PC-3 (cell line): ENCODE data around the gene CLDN18. TPM values are rescaled to one million over a fixed set of nuclear protein-coding genes. Genes with fewer than 3 reads are reported as not detected.

Experiments
- ATAC-seq: fragments of 200-7000 bp; cut with Tn5 transposase; 2 replicates; pipeline ENCODE4 v1.9.1; 2020; ENCODE audit warnings: mild to moderate bottlenecking, moderate library complexity
- BruUV-seq: library from RNA; stranded (reverse); fragments of 400-500 nt; replicated peaks from 2 replicates; lab custom pipeline; 2021; lab: Mats Ljungman, UMichigan
- CTCF ChIA-PET: fragments of 300-600 bp; sonication (Branson Sonifier 250); formaldehyde crosslinking; loops from one replicate; lab custom pipeline; 2022; ENCODE audit warnings: antibody characterized with exemption; lab: Charles Lee
- POLR2A ChIA-PET: fragments of 300-600 bp; sonication (Branson Sonifier 250); formaldehyde crosslinking; loops from one replicate; lab custom pipeline; 2022; ENCODE audit warnings: antibody characterized with exemption; ENCODE audit not compliant: unreplicated experiment; lab: Charles Lee
- DNase-seq: peaks from one replicate; pipeline ENCODE4 v3.0.0-alpha.2; 2015
- H2AFZ ChIP-seq: fragments of 300-600 bp; sonication (generic); 2 replicates; pipeline ENCODE4 v1.6.0; 2016; ENCODE audit warnings: antibody characterized with exemption, low read length
- H3F3A ChIP-seq: fragments of 300-600 bp; sonication (generic); one replicate; pipeline ENCODE4 v1.6.0; 2017; ENCODE audit warnings: antibody characterized with exemption, low read length, control low read depth, mild to moderate bottlenecking; ENCODE audit not compliant: unreplicated experiment
- H3K27ac ChIP-seq: fragments of 300-600 bp; sonication (generic); 2 replicates; pipeline ENCODE4 v1.5.1; 2016; ENCODE audit warnings: mild to moderate bottlenecking, low read length
- H3K27me3 ChIP-seq: fragments of 300-600 bp; sonication (generic); 2 replicates; pipeline ENCODE4 v1.6.1; 2016; ENCODE audit warnings: low read length, mixed read lengths
- H3K36me3 ChIP-seq: fragments of 300-600 bp; sonication (generic); 2 replicates; pipeline ENCODE4 v1.6.1; 2016; ENCODE audit warnings: low read depth, mixed run types, low read length, mixed read lengths
- H3K4me1 ChIP-seq: fragments of 300-600 bp; sonication (generic); 2 replicates; pipeline ENCODE4 v1.5.1; 2016; ENCODE audit warnings: low read length; ENCODE audit not compliant: insufficient read depth
- H3K4me2 ChIP-seq: fragments of 300-600 bp; sonication (generic); 2 replicates; pipeline ENCODE4 v1.6.0; 2016; ENCODE audit warnings: low read length
- H3K4me3 ChIP-seq: fragments of 300-600 bp; sonication (generic); 2 replicates; pipeline ENCODE4 v1.5.1; 2016; ENCODE audit warnings: mild to moderate bottlenecking, low read length, mixed read lengths
- H3K79me2 ChIP-seq: fragments of 300-600 bp; sonication (generic); 2 replicates; pipeline ENCODE4 v1.6.1; 2017; ENCODE audit warnings: low read length, mixed read lengths
- H3K9ac ChIP-seq: fragments of 300-600 bp; sonication (generic); 2 replicates; pipeline ENCODE4 v1.6.0; 2016; ENCODE audit warnings: mild to moderate bottlenecking, low read length
- H3K9me2 ChIP-seq: fragments of 300-600 bp; sonication (generic); replicated peaks from 2 replicates; pipeline ENCODE4 v1.6.1; 2016; ENCODE audit warnings: mixed run types, low read length, mixed read lengths
- H3K9me3 ChIP-seq: fragments of 300-600 bp; sonication (generic); 2 replicates; pipeline ENCODE4 v1.6.1; 2016; ENCODE audit warnings: low read length, mixed read lengths
- H4K20me1 ChIP-seq: fragments of 300-600 bp; sonication (generic); 2 replicates; pipeline ENCODE4 v1.6.1; 2016; ENCODE audit warnings: low read length, mixed read lengths
- CTCF ChIP-seq: fragments of 300-600 bp; sonication (generic); conservative IDR thresholded peaks from 2 replicates; pipeline ENCODE4 v1.5.1; 2017; ENCODE audit warnings: antibody characterized with exemption, low read depth, mild to moderate bottlenecking, low read length
- EZH2 ChIP-seq: fragments of 300-600 bp; sonication (generic); IDR thresholded peaks from one replicate; pipeline ENCODE4 v1.6.1; 2017; ENCODE audit warnings: antibody characterized with exemption, mild to moderate bottlenecking, low read length; ENCODE audit not compliant: unreplicated experiment
- EZH2phosphoT487 ChIP-seq: fragments of 300-600 bp; sonication (generic); IDR thresholded peaks from 2 replicates; pipeline ENCODE4 v1.6.1; 2018; ENCODE audit warnings: mild to moderate bottlenecking, antibody characterized with exemption, low read length, borderline replicate concordance
- intact Hi-C: fragments of 100-400 bp; cut with micrococcal nuclease; formaldehyde crosslinking; loops from 2 replicates; pipeline ENCODE4 v1.9.0; 2023
- total RNA-seq: library from RNA; depleted of rRNA; stranded (reverse); fragments of >200 nt; gene quantifications from 2 replicates; pipeline ENCODE4 v1.2.3, GENCODE V29; 2014

The CLDN18 gene
- total RNA-seq, 1 experiment from 2014 or later: not detected

- intact Hi-C loops: no loop called here
- Histone ChIP-seq H3K27me3 (no peaks in the 10 kb centered on the region), H3K36me3 (no peaks in the 10 kb centered on the region), H3K4me1 (no peaks in the 10 kb centered on the region), H2AFZ (no peak overlapping the region), H3K4me3 (no peak overlapping the region), H3K9me2 (no peaks in the 10 kb centered on the region), H3K79me2 (no peaks in the 10 kb centered on the region), H3F3A (no peaks in the 10 kb centered on the region), H3K9me3 (no peaks in the 10 kb centered on the region), H3K9ac (no peak overlapping the region), H4K20me1 (no peaks in the 10 kb centered on the region), H3K27ac (no peak overlapping the region), H3K4me2 (no peak overlapping the region)
- BruUV-seq: no TSS peak
- CTCF ChIA-PET: no interaction called here
- POLR2A ChIA-PET: no interaction called here
- ATAC-seq: no peak
- no peak for DNase-seq
- TF ChIP-seq CTCF (no peak), EZH2 (no peak), EZH2phosphoT487 (no peak)
Measured at GRCh38 chr3:137987723-137988122, 22.2 kb upstream of the CLDN18 start.

- no peaks in the 10 kb centered on the region for H3K9me3 ChIP-seq
- no peaks in the 10 kb centered on the region for H3K36me3 ChIP-seq
- no peak overlapping the region for H3K4me2 ChIP-seq
- no peaks in the 10 kb centered on the region for H3K9me2 ChIP-seq
- no peak for TF ChIP-seq EZH2
- TF ChIP-seq CTCF: no peak
- no peak for TF ChIP-seq EZH2phosphoT487
- H3K4me3 ChIP-seq: no peak overlapping the region
- intact Hi-C loops: no loop called here
- no peak overlapping the region for H3K27ac ChIP-seq
- no TSS peak for BruUV-seq
- H2AFZ ChIP-seq: no peak overlapping the region
- H3K4me1 ChIP-seq: no peaks in the 10 kb centered on the region
- H4K20me1 ChIP-seq: no peaks in the 10 kb centered on the region
- H3K27me3 ChIP-seq: no peaks in the 10 kb centered on the region
- ChIA-PET CTCF (no interaction called here), POLR2A (no interaction called here)
- no peak overlapping the region for H3K9ac ChIP-seq
- no peaks in the 10 kb centered on the region for H3F3A ChIP-seq
- DNase-seq: no peak
- H3K79me2 ChIP-seq: no peaks in the 10 kb centered on the region
- ATAC-seq: no peak
Measured at GRCh38 chr3:137988152-137988551, 21.8 kb upstream of the CLDN18 start.

GRCh38 chr3:137988982-137989381 lies 21.0 kb upstream of the CLDN18 start:
- no peaks in the 10 kb centered on the region for H3K4me1 ChIP-seq
- ChIA-PET CTCF (no interaction called here), POLR2A (no interaction called here)
- H3K4me3 ChIP-seq: no peak overlapping the region
- H3K36me3 ChIP-seq: no peaks in the 10 kb centered on the region
- H3K27me3 ChIP-seq: no peaks in the 10 kb centered on the region
- no peak overlapping the region for H2AFZ ChIP-seq
- H3K4me2 ChIP-seq: no peak overlapping the region
- H4K20me1 ChIP-seq: no peaks in the 10 kb centered on the region
- no peak for DNase-seq
- intact Hi-C loops: no loop called here
- ATAC-seq: peak; percentile 50
- no peak overlapping the region for H3K9ac ChIP-seq
- BruUV-seq: no TSS peak
- no peak for TF ChIP-seq EZH2phosphoT487
- H3K27ac ChIP-seq: no peak overlapping the region
- H3F3A ChIP-seq: no peaks in the 10 kb centered on the region
- no peaks in the 10 kb centered on the region for H3K9me2 ChIP-seq
- H3K9me3 ChIP-seq: no peaks in the 10 kb centered on the region
- H3K79me2 ChIP-seq: no peaks in the 10 kb centered on the region
